GM18499 (cell line): ENCODE measurements around the gene CEP290.

Source experiments
- ATAC-seq: cut with Tn5 transposase; IDR thresholded peaks from one replicate; pipeline ENCODE4 v1.9.1; 2021; ENCODE audit warnings: moderate number of reproducible peaks; ENCODE audit not compliant: insufficient read depth, unreplicated experiment

Gene CEP290

DNA sequence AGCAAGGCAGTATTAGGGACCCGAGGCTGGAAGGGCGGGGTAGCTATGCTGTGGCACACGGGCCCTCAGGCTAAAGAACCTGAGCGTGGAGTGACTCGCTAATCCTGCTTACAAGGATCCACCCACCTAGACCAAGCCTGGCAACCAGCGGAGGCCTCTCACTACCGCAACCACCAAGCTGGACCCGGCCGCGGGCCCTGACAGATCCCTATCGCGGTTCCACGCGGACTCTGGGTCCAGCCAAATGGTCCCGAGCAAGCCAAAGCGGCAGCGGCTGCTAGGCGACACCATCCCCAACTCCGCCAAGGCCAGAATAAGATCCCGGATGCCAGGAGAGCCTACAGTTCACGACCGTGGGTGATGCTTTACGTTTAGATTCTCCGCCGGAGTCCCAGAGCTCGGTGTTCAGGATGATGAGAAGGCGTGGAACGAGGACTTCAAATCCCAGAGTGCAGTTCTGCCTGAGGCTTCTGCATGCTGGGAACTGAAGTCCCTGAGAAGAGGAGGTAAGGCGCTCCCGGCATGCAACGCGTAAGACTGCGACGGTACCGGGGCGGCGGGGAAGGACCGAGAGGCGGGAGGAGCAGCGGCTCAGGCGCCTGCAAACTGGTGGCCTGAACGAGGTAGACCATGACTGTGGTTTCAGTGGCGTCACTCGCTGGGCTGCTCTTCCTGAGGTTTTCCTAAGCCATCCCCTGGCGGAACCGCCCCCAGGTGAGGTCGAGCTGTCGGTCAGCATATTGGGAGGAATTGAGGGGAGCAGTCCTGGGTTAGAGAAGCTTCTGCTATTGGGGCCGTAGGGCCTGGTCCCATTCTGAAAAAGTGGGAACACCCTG is at the start of gene CEP290, which contains the start of gene TMTC3:
Gene CEP290, minus strand, starts transcription at position 315 of the 836 bp plus-strand sequence. CDS start 781 bp downstream, outside the sequence.
Gene TMTC3, plus strand, starts transcription at position 534 of the 836 bp plus-strand sequence. CDS start 6,009 bp downstream, outside the sequence.
- peak; percentile 95 for ATAC-seq

GRCh38 chr12:88188180-88188579 is 46.3 kb upstream of the CEP290 start:
- no peak for ATAC-seq

DNA sequence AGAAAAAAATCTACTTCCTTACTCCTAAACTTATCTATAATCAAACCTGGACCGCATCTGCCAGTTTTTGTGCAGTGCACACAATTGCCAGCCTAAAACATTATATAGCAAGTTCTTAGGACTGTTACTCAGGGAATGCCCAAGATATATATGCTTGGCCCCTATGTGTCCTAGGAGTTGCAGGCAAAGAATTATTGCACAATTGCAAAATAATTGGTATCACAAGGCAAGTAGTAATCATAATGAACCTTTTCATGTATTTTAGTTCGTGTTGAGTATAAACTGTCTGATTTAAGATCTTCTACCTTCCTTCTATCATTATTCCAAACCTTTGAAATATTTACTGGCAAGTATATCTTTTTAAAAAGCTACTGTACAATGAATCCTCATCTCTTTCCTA is 45.7 kb upstream of the CEP290 start:
- ATAC-seq, result no peak

GRCh38 chr12:88185988-88186387 is 44.1 kb upstream of the CEP290 start:
- peak; percentile 82 for ATAC-seq

GRCh38 chr12:88185279-88185678 is 43.4 kb upstream of the CEP290 start:
- ATAC-seq, result no peak

DNA sequence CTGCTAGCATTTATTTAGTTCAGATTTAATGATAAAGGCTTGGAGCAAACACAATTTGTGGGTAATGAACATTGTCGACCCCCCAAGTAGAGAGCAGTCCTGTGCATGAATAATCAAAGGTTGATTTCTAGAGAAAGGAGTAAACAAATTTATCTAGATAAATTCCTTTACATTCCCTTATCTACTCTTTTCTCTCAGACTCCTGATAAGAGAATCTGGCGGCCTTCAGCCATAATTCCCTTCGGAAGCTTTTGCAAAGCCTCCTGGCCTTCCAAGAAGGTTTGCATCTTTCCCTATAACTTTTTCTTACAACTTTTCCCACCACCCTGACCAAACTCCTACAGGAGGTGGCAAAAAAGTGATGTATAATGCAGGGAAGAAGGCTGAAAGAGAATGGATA is 42.3 kb upstream of the CEP290 start:
- ATAC-seq, result no peak

DNA sequence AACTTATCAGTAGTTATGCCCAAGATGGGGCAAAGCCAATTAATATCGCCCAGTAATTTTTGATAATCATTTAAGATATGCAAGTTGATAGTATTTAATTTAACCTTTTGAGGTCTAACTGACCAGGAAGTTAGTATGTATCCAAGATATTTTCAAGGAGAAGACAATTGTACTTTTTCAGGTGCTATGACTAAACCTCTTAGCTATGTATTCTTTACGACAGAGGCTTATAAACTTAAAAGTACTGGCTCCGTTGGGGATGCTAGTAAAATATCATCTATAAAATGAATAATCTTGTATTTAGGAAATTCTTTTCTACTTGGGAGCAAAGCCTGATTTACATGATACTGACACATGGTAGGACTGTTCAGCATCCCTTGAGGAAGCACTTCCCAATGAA is 40.5 kb upstream of the CEP290 start:
- ATAC-seq, result no peak

DNA sequence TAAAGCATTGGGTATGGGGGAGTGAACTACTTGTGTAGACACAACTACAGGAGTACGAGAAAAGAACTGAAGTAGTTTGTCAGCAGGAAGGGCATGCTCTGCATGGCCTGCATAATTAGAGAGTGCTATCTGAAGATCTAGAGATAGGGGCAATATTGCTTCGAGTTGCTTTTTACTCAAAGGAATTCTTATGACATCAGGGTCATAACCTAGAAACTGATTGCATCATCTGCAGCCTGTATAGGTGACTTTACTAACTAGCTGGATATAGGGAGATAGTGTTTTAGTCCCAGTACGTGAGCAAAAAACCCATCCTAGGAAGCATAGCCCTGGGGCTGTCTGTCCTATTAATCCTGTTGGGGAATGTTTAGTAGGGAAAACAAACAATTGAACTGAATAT is 40.0 kb upstream of the CEP290 start:
- ATAC-seq, result no peak

DNA sequence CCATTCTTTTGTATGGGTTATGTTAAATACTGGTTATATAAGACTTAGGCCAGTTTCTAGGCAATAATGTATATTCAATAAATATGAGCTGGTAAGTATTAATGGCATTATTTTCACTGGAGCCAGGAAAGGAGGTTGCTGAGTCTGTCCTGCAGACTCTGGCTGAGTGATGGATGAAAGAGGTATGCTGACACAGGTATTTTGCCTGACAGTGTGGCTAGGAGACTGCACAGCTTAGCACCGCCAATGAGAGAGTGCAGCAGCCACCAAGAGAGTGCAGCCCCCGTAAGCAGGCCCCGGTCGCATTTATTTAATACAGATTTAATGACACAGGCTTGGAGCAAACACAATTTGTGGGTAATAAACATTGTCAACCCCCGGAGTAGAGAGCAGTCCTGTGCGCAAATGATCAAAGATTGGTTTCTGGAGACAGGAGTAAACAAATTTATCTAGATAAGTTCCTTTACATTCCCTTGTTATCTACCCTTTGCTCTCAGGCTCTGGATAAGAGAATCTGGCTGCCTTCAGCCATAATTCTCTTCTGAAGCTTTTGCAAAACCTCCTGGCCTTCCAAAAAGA is 37.6 kb upstream of the CEP290 start:
- no peak for ATAC-seq

- ATAC-seq, result no peak
These were observed 33.7 kb upstream of the CEP290 start for GRCh38 chr12:88175544-88175943.

DNA sequence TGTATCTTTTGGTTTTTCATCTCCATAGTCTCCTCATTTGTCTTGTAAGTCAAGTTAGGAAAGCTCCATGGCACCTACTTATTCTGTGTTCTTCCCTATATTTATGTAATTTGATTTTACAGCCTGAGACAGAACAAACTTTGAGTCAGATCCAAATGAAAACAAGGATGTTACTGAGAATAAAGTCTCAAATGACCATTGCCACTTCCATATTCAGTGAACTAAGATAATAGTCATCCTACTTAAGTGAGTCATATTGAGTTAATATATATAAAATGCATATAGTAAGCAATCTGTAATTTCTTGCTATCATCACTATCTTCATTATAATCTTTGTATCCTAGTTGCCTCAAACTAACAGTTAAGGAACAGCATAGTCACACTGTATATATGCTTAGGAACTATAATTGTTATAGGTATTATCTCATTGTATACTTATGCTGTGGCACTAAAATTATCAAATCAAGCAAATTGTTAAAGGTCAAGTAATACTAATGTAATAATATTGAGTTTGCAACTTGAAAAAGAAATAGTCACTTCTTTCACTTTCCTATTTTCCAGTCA is 31.0 kb upstream of the CEP290 start:
- ATAC-seq, result no peak

DNA sequence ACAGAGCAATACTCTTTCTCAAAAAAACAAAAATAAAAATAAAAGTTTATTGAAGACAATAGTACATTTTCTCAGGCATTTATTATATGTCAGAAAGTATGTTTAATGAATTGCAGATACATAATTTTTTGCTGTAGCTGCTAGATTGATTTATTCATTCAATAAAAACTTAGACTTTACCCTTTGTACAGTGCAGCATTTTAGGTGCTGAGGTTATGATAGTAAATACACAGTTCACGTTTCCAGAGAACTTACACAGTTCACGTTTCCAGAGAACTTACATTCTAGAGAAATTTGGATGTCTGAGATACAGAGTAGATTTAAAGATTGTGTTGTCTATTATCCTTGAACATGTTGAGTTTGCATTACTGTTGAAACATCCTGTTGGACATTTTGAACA is 25.5 kb upstream of the CEP290 start:
- no peak for ATAC-seq

DNA sequence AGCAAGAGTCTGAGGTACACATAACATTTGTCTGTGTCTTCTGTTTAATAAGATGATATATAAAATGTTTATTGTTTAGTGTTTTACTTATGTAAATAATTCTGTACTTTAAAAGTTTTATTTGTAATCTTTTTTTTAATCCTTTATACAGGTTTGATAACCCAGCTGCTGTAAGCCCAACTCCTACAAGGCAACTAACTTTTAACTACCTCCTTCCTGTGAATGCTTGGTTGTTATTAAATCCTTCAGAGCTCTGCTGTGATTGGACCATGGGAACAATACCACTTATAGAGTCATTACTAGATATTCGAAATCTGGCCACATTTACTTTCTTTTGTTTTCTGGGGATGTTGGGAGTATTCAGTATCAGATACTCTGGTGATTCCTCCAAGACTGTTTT is 24.3 kb upstream of the CEP290 start:
- ATAC-seq, result no peak

- ATAC-seq, result no peak
These were observed 21.5 kb upstream of the CEP290 start for GRCh38 chr12:88163371-88163770.

DNA sequence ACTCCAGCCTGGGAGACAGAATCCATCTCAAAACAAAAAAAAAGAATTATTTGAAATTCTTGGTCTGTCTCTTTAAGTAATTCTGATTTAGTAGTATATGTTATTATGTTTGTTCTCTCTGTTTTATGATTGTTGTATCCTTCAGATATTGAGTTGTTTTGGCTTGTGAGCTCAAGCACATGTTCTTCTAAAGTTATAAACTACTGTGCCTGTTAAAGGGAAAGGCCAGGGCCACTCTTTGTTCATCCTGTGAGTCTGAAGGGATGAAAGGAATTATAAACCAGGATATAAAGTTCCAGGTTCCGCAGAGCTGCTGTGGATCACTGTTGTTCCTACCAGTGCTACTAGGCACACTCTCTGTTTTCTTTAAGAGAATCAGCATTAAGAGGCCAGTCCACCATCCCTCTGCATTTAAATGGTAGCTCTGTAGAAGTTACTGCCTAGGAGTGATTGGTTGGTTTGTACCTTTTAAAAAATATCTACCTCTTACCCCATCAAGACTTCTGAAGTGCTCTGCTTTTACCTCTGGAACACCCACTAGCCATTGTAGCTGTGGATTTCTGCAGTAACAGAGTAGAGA is 14.3 kb upstream of the CEP290 start:
- ATAC-seq, result no peak

DNA sequence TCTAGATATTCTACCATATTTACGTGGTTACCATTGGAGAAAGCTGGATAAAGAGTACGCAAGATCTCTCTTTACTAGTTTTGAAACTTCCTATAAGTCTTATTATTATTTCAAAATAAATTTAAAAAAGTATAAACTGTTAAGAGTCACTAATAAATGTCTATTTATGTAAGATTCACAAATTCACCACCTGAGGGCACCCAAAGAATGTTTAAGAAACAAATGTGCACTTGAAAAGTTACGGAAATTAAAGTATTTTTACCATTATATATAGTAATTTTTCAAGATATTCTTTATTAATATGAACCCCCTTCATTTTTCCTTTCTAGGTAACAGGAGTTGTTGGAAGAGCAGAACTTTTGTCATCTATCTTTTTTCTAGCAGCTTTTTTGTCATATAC is 12.1 kb upstream of the CEP290 start:
- ATAC-seq, result no peak

DNA sequence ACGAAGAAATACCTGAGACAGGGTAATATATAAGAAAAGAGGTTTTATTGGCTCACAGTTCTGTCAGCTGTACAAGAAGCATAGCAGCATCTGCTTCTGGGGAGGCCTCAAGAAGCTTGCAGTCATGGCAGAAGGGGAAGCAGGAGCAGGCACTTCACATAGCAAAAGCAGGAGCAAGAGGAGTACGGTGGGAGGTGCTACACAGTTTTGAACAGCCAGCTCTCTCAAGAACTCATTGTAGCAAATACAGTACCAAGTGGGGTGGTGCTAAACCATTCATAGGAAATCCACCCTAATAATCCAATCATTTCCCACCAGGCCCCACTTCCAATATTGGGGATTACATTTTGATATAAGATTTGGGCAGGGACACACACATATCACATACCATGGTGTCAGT is 8.2 kb upstream of the CEP290 start:
- ATAC-seq, result no peak

DNA sequence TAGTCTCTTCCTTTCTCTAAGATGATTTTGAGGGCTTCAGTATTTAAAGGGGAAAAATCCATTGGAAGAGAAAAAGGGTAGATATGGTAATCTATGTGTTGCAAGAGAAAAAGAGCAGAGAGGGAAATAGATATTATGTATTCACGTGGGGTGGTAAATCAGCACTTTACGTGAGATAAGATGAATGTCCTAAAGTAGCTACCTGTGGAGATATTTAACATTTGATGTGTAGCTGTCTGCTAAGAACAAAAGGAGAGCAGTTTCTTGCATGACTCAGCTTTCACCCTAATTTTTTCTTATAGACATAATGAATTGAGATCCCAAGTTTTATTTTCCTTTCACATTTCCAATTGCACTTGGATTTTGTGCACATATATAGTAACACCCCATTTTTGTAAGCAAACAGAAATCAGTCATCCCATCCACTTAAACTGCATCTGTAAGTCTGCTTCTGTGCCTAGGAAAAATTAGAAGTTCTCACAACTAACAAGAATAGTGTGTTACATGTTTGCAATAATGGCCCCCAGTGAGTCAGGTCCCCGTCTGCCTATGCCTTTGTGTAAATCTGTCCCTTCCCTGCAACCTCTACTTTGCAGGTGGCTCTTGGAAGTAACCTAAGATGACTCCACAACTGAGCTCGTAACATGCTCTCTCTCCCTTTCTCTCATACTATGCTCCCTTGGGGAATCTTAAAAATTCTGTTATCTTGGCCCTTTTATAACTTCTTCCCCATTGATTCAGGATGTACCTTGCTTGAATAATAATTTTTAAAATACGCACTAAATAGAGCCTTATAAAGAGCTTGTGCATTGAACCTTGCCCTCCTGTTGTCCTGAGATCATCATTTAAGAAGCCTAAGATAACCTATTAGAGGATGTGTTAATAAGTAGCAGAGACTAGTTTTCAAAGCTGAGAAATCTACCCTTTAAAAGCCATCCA is 3.9 kb upstream of the CEP290 start:
- ATAC-seq, result no peak

- no peak for ATAC-seq
These were observed 2.9 kb upstream of the CEP290 start for GRCh38 chr12:88144546-88145468.
